HepG2 (cell line): Measurements from ENCODE around the gene MYO10. TPM values are rescaled to one million over a fixed set of nuclear protein-coding genes. Genes with fewer than 3 reads are reported as not detected.
A peak's percentile ranks its signal among the peaks of the same experiment; 100 is the strongest.

Source experiments
- E2F5 ChIP-seq: sonication (generic); formaldehyde crosslinking; conservative IDR thresholded peaks from 2 replicates; pipeline ENCODE4 v1.4.0; 2020; ENCODE audit warnings: missing genetic modification reagents
- EZH2 ChIP-seq: conservative IDR thresholded peaks from 2 replicates; pipeline ENCODE4 v1.6.1; 2012; ENCODE audit warnings: mild to moderate bottlenecking, low read depth, low read length, moderate library complexity
- FOXK2 ChIP-seq: fragments of 450-650 bp; IDR thresholded peaks from 2 replicates; pipeline ENCODE4 v1.6.1; 2016
- FUBP1 ChIP-seq: sonication (generic); formaldehyde crosslinking; IDR thresholded peaks from 2 replicates; pipeline ENCODE4 v1.5.1; 2020; ENCODE audit warnings: missing genetic modification reagents, mild to moderate bottlenecking, borderline replicate concordance
- JDP2 ChIP-seq: sonication (generic); formaldehyde crosslinking; IDR thresholded peaks from 2 replicates; pipeline ENCODE4 v1.8.1; 2022; ENCODE audit warnings: missing genetic modification reagents, borderline replicate concordance
- MEIS2 ChIP-seq: sonication (generic); formaldehyde crosslinking; IDR thresholded peaks from 2 replicates; pipeline ENCODE4 v1.9.0; 2021; ENCODE audit warnings: mild to moderate bottlenecking, missing genetic modification reagents
- PRMT3 ChIP-seq: sonication (generic); formaldehyde crosslinking; IDR thresholded peaks from 2 replicates; pipeline ENCODE4 v1.8.1; 2022; ENCODE audit warnings: low read depth, mild to moderate bottlenecking, moderate library complexity, missing genetic modification reagents, borderline replicate concordance
- RERE ChIP-seq: IDR thresholded peaks from 2 replicates; pipeline ENCODE4 v1.6.1; 2016; ENCODE audit warnings: low read depth, missing genetic modification reagents, missing compliant biosample characterization
- RXRB ChIP-seq: IDR thresholded peaks from 2 replicates; pipeline ENCODE4 v1.6.1; 2016; ENCODE audit warnings: borderline replicate concordance, missing genetic modification reagents, missing compliant biosample characterization
- SMAD9 ChIP-seq: sonication (generic); formaldehyde crosslinking; IDR thresholded peaks from 2 replicates; pipeline ENCODE4 v1.5.1; 2020; ENCODE audit warnings: mild to moderate bottlenecking, missing genetic modification reagents
- SMYD3 ChIP-seq: sonication (generic); formaldehyde crosslinking; IDR thresholded peaks from 2 replicates; pipeline ENCODE4 v1.8.1; 2023; ENCODE audit warnings: mild to moderate bottlenecking, missing genetic modification reagents
- SNAI1 ChIP-seq: sonication (generic); formaldehyde crosslinking; IDR thresholded peaks from 2 replicates; pipeline ENCODE4 v1.5.0; 2020; ENCODE audit warnings: mild to moderate bottlenecking, missing genetic modification reagents, borderline replicate concordance
- TSC22D2 ChIP-seq: sonication (generic); formaldehyde crosslinking; IDR thresholded peaks from 2 replicates; pipeline ENCODE4 v1.5.1; 2020; ENCODE audit warnings: missing genetic modification reagents, mild to moderate bottlenecking, borderline replicate concordance
- ZNF10 ChIP-seq: sonication (generic); formaldehyde crosslinking; IDR thresholded peaks from 2 replicates; pipeline ENCODE4 v1.4.0; 2020; ENCODE audit warnings: mild to moderate bottlenecking, low read depth, missing genetic modification reagents, borderline replicate concordance
- ZNF256 ChIP-seq: sonication (generic); formaldehyde crosslinking; conservative IDR thresholded peaks from 2 replicates; pipeline ENCODE4 v1.4.0; 2020; ENCODE audit warnings: missing genetic modification reagents
- ZNF331 ChIP-seq: sonication (generic); formaldehyde crosslinking; IDR thresholded peaks from 2 replicates; pipeline ENCODE4 v1.4.0; 2020; ENCODE audit warnings: missing genetic modification reagents
- ZNF576 ChIP-seq: sonication (generic); formaldehyde crosslinking; IDR thresholded peaks from 2 replicates; pipeline ENCODE4 v1.4.0; 2020; ENCODE audit warnings: mild to moderate bottlenecking, missing genetic modification reagents
- ZNF746 ChIP-seq: sonication (generic); formaldehyde crosslinking; IDR thresholded peaks from 2 replicates; pipeline ENCODE4 v1.8.0; 2022; ENCODE audit warnings: mild to moderate bottlenecking, missing genetic modification reagents
- ZNF766 ChIP-seq: sonication (generic); formaldehyde crosslinking; IDR thresholded peaks from 2 replicates; pipeline ENCODE4 v1.5.0; 2020; ENCODE audit warnings: missing genetic modification reagents, borderline replicate concordance
- ZNF878 ChIP-seq: sonication (generic); formaldehyde crosslinking; IDR thresholded peaks from 2 replicates; pipeline ENCODE4 v1.8.1; 2023; ENCODE audit warnings: mild to moderate bottlenecking, missing genetic modification reagents, moderate library complexity
- polyA plus RNA-seq, 8 experiments: library from polyadenylated mRNA; depleted of rRNA in 3 of 8; stranded (reverse) in 7 of 8; unstranded in 1 of 8; fragments of >200 nt; fragmentation: Illumina TruSeq in 4 of 8; extraction: Trizol in 4 of 8; gene quantifications; 2 replicates each; pipeline versions ENCODE4 v1.2.1 to v1.2.3, GENCODE V29; 2011 to 2016; ENCODE audit warnings: low read depth in 4 of 8, missing spikeins in 1 of 8, mixed read lengths in 1 of 8; ENCODE audit not compliant: insufficient read depth in 1 of 8
- total RNA-seq, 5 experiments: library from RNA; depleted of rRNA; stranded (reverse); fragments of >200 nt; fragmentation: Illumina TruSeq; extraction: Trizol; gene quantifications; 2 replicates each; pipeline ENCODE4 v1.2.3, GENCODE V29; 2016; ENCODE audit warnings: low read depth in 1 of 5

The MYO10 gene
- total and polyA plus RNA-seq, 2 of the 13 experiments (the other 11 are each of a cell fraction or from before 2014, with no cell fraction given) = 4.5 to 14.0 TPM

GRCh38 chr5:16721151-16722096 is 214.7 kb downstream of the MYO10 start (continued):
- TF ChIP-seq RERE (CRISPR knock-in tag) (peak; percentile 78; the same call in 1 of the 2 replicates), FUBP1 (CRISPR knock-in tag) (no peak), JDP2 (CRISPR knock-in tag) (no peak), FOXK2 (no peak), MEIS2 (CRISPR knock-in tag) (no peak), PRMT3 (no peak), E2F5 (CRISPR knock-in tag) (no peak), TSC22D2 (CRISPR knock-in tag) (no peak), SMAD9 (CRISPR knock-in tag) (no peak), EZH2 (no peak), SNAI1 (no peak), RXRB (CRISPR knock-in tag) (peak; percentile 54; the same call in 1 of the 2 replicates), ZNF256 (CRISPR knock-in tag) (no peak), SMYD3 (CRISPR knock-in tag) (peak; percentile 68; the same call in 1 of the 2 replicates), ZNF746 (CRISPR knock-in tag) (no peak), ZNF766 (CRISPR knock-in tag) (no peak), ZNF878 (CRISPR knock-in tag) (no peak), ZNF331 (CRISPR knock-in tag) (no peak), ZNF10 (CRISPR knock-in tag) (no peak), ZNF576 (CRISPR knock-in tag) (no peak)
